NB4 (cell line): Measurements from ENCODE around the gene DLEC1.

ENCODE experiments used
- POLR2A ChIP-seq: IDR thresholded peaks from 2 replicates; pipeline ENCODE4 v1.6.1; 2011; ENCODE audit warnings: mild to moderate bottlenecking; ENCODE audit not compliant: insufficient read length; ENCODE audit errors: extremely low read depth
- TF ChIP-seq, protein P1 (sequence below): IDR thresholded peaks from one replicate; pipeline ENCODE4 v1.5.1; 2012; ENCODE audit warnings: low read depth, low read length

GRCh38 chr3:38039101-38039898 is at the start of gene DLEC1:
- TF ChIP-seq, protein P1, sequence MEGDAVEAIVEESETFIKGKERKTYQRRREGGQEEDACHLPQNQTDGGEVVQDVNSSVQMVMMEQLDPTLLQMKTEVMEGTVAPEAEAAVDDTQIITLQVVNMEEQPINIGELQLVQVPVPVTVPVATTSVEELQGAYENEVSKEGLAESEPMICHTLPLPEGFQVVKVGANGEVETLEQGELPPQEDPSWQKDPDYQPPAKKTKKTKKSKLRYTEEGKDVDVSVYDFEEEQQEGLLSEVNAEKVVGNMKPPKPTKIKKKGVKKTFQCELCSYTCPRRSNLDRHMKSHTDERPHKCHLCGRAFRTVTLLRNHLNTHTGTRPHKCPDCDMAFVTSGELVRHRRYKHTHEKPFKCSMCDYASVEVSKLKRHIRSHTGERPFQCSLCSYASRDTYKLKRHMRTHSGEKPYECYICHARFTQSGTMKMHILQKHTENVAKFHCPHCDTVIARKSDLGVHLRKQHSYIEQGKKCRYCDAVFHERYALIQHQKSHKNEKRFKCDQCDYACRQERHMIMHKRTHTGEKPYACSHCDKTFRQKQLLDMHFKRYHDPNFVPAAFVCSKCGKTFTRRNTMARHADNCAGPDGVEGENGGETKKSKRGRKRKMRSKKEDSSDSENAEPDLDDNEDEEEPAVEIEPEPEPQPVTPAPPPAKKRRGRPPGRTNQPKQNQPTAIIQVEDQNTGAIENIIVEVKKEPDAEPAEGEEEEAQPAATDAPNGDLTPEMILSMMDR, result no peak
- no peak for TF ChIP-seq POLR2A
